ENCODE data around the gene TMEM244.
"Not testable (repeated sequence)": the region's sequence is repeated elsewhere in the genome, so short reads cannot be mapped to it uniquely, and the experiment has no call there.

DNA sequence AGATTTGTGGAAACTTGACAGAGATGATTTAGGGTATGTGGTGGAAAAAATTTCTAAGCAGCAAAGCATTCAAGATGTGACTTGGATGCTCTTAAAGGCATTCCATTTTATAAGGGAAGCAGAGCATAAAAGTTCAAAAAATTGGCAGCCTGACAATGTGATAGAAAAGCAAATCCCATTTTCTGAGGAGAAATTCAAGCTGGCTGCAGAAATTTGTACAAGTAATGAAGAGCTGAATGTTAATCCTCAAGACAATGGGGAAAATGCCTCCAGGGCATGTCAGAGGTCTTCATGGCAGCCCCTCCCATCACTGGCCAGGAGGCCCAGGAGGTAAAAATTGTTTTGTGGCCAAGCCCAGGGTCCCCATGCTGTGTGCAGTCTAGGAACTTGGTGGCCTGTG lies 58.2 kb downstream of the TMEM244 start:
- TF ChIP-seq, protein P1, sequence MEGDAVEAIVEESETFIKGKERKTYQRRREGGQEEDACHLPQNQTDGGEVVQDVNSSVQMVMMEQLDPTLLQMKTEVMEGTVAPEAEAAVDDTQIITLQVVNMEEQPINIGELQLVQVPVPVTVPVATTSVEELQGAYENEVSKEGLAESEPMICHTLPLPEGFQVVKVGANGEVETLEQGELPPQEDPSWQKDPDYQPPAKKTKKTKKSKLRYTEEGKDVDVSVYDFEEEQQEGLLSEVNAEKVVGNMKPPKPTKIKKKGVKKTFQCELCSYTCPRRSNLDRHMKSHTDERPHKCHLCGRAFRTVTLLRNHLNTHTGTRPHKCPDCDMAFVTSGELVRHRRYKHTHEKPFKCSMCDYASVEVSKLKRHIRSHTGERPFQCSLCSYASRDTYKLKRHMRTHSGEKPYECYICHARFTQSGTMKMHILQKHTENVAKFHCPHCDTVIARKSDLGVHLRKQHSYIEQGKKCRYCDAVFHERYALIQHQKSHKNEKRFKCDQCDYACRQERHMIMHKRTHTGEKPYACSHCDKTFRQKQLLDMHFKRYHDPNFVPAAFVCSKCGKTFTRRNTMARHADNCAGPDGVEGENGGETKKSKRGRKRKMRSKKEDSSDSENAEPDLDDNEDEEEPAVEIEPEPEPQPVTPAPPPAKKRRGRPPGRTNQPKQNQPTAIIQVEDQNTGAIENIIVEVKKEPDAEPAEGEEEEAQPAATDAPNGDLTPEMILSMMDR (IDR thresholded peaks at IDR 0.05), result not testable (repeated sequence)
- TF ChIP-seq POLR2A (IDR thresholded peaks at IDR 0.05), result not testable (repeated sequence)

Data from Peyer's patch (tissue), 4 donors.